PC-3 (cell line): ENCODE data around the gene KCNQ1. TPM values are rescaled to one million over a fixed set of nuclear protein-coding genes. Genes with fewer than 3 reads are reported as not detected.
"Not testable (repeated sequence)": the region's sequence is repeated elsewhere in the genome, so short reads cannot be mapped to it uniquely, and the experiment has no call there.

Experiments
- ATAC-seq: fragments of 200-7000 bp; cut with Tn5 transposase; 2 replicates; pipeline ENCODE4 v1.9.1; 2020; ENCODE audit warnings: mild to moderate bottlenecking, moderate library complexity
- BruUV-seq: library from RNA; stranded (reverse); fragments of 400-500 nt; replicated peaks from 2 replicates; lab custom pipeline; 2021; lab: Mats Ljungman, UMichigan
- CTCF ChIA-PET: fragments of 300-600 bp; sonication (Branson Sonifier 250); formaldehyde crosslinking; loops from one replicate; lab custom pipeline; 2022; ENCODE audit warnings: antibody characterized with exemption; lab: Charles Lee
- POLR2A ChIA-PET: fragments of 300-600 bp; sonication (Branson Sonifier 250); formaldehyde crosslinking; loops from one replicate; lab custom pipeline; 2022; ENCODE audit warnings: antibody characterized with exemption; ENCODE audit not compliant: unreplicated experiment; lab: Charles Lee
- DNase-seq: peaks from one replicate; pipeline ENCODE4 v3.0.0-alpha.2; 2015
- H2AFZ ChIP-seq: fragments of 300-600 bp; sonication (generic); 2 replicates; pipeline ENCODE4 v1.6.0; 2016; ENCODE audit warnings: antibody characterized with exemption, low read length
- H3F3A ChIP-seq: fragments of 300-600 bp; sonication (generic); one replicate; pipeline ENCODE4 v1.6.0; 2017; ENCODE audit warnings: antibody characterized with exemption, low read length, control low read depth, mild to moderate bottlenecking; ENCODE audit not compliant: unreplicated experiment
- H3K27ac ChIP-seq: fragments of 300-600 bp; sonication (generic); 2 replicates; pipeline ENCODE4 v1.5.1; 2016; ENCODE audit warnings: mild to moderate bottlenecking, low read length
- H3K27me3 ChIP-seq: fragments of 300-600 bp; sonication (generic); 2 replicates; pipeline ENCODE4 v1.6.1; 2016; ENCODE audit warnings: low read length, mixed read lengths
- H3K36me3 ChIP-seq: fragments of 300-600 bp; sonication (generic); 2 replicates; pipeline ENCODE4 v1.6.1; 2016; ENCODE audit warnings: low read depth, mixed run types, low read length, mixed read lengths
- H3K4me1 ChIP-seq: fragments of 300-600 bp; sonication (generic); 2 replicates; pipeline ENCODE4 v1.5.1; 2016; ENCODE audit warnings: low read length; ENCODE audit not compliant: insufficient read depth
- H3K4me2 ChIP-seq: fragments of 300-600 bp; sonication (generic); 2 replicates; pipeline ENCODE4 v1.6.0; 2016; ENCODE audit warnings: low read length
- H3K4me3 ChIP-seq: fragments of 300-600 bp; sonication (generic); 2 replicates; pipeline ENCODE4 v1.5.1; 2016; ENCODE audit warnings: mild to moderate bottlenecking, low read length, mixed read lengths
- H3K79me2 ChIP-seq: fragments of 300-600 bp; sonication (generic); 2 replicates; pipeline ENCODE4 v1.6.1; 2017; ENCODE audit warnings: low read length, mixed read lengths
- H3K9ac ChIP-seq: fragments of 300-600 bp; sonication (generic); 2 replicates; pipeline ENCODE4 v1.6.0; 2016; ENCODE audit warnings: mild to moderate bottlenecking, low read length
- H3K9me2 ChIP-seq: fragments of 300-600 bp; sonication (generic); replicated peaks from 2 replicates; pipeline ENCODE4 v1.6.1; 2016; ENCODE audit warnings: mixed run types, low read length, mixed read lengths
- H3K9me3 ChIP-seq: fragments of 300-600 bp; sonication (generic); 2 replicates; pipeline ENCODE4 v1.6.1; 2016; ENCODE audit warnings: low read length, mixed read lengths
- H4K20me1 ChIP-seq: fragments of 300-600 bp; sonication (generic); 2 replicates; pipeline ENCODE4 v1.6.1; 2016; ENCODE audit warnings: low read length, mixed read lengths
- EZH2 ChIP-seq: fragments of 300-600 bp; sonication (generic); IDR thresholded peaks from one replicate; pipeline ENCODE4 v1.6.1; 2017; ENCODE audit warnings: antibody characterized with exemption, mild to moderate bottlenecking, low read length; ENCODE audit not compliant: unreplicated experiment
- EZH2phosphoT487 ChIP-seq: fragments of 300-600 bp; sonication (generic); IDR thresholded peaks from 2 replicates; pipeline ENCODE4 v1.6.1; 2018; ENCODE audit warnings: mild to moderate bottlenecking, antibody characterized with exemption, low read length, borderline replicate concordance
- intact Hi-C: fragments of 100-400 bp; cut with micrococcal nuclease; formaldehyde crosslinking; loops from 2 replicates; pipeline ENCODE4 v1.9.0; 2023
- total RNA-seq: library from RNA; depleted of rRNA; stranded (reverse); fragments of >200 nt; gene quantifications from 2 replicates; pipeline ENCODE4 v1.2.3, GENCODE V29; 2014
- TF ChIP-seq, protein P1 (sequence below): fragments of 300-600 bp; sonication (generic); conservative IDR thresholded peaks from 2 replicates; pipeline ENCODE4 v1.5.1; 2017; ENCODE audit warnings: antibody characterized with exemption, low read depth, mild to moderate bottlenecking, low read length

KCNQ1 gene
- total RNA-seq, 1 experiment from 2014 or later: 0.40 TPM

DNA sequence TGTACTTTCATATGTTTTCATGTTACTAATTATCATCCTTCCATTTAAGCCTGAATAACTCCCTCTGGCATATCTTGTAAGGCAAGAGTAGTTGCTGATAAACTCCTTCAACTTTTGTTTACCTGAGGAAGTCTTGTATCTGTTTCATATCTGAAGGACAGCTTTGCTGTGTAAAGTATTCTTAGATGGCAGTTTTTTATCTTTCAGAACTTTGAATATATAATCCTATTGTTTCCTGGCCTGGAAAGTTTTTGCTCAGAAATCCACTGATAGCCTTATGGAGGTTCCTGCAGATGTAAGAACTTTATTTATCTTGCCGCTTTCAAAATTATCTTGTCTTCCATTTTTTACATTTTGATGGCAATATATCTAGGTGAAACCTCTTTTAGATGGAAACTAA lies 185.9 kb downstream of the KCNQ1 start:
- Histone ChIP-seq H3K9ac (no peak overlapping the region), H3K9me2 (no peaks in the 10 kb centered on the region), H3K27ac (no peak overlapping the region), H3K27me3 (no peaks in the 10 kb centered on the region), H3F3A (no peaks in the 10 kb centered on the region), H3K9me3 (peaks cover 8% of the 10 kb centered on the region; the same call in 1 of the 2 replicates), H3K4me2 (no peak overlapping the region), H3K79me2 (no peaks in the 10 kb centered on the region), H3K4me1 (no peaks in the 10 kb centered on the region), H3K36me3 (no peaks in the 10 kb centered on the region; the same call in 1 of the 2 replicates), H3K4me3 (no peak overlapping the region), H4K20me1 (no peaks in the 10 kb centered on the region), H2AFZ (no peak overlapping the region)
- ATAC-seq: no peak
- no peak for DNase-seq
- CTCF ChIA-PET: no interaction called here
- POLR2A ChIA-PET: no interaction called here
- intact Hi-C loops: no loop called here
- TF ChIP-seq, protein P1, sequence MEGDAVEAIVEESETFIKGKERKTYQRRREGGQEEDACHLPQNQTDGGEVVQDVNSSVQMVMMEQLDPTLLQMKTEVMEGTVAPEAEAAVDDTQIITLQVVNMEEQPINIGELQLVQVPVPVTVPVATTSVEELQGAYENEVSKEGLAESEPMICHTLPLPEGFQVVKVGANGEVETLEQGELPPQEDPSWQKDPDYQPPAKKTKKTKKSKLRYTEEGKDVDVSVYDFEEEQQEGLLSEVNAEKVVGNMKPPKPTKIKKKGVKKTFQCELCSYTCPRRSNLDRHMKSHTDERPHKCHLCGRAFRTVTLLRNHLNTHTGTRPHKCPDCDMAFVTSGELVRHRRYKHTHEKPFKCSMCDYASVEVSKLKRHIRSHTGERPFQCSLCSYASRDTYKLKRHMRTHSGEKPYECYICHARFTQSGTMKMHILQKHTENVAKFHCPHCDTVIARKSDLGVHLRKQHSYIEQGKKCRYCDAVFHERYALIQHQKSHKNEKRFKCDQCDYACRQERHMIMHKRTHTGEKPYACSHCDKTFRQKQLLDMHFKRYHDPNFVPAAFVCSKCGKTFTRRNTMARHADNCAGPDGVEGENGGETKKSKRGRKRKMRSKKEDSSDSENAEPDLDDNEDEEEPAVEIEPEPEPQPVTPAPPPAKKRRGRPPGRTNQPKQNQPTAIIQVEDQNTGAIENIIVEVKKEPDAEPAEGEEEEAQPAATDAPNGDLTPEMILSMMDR: no peak
- no peak for TF ChIP-seq EZH2
- BruUV-seq: no TSS peak

DNA sequence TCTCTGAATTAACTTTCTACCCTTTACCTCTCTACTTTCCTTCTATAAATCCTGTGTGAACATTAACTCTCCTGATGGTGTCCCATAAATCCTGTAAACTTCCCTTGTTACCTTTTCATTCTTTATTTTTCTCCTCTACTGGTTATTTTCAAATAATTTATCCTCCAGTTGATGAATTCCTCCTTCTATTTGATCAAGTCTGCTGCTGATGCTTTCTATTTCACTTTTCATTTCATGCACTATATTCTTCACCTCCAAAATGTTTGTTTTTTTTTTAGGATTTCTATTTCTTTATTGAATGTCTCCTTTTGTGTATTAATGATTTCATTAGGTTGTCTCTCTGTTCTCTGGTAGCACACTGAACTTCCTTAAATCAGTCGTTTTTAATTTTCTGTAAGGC lies 186.4 kb downstream of the KCNQ1 start:
- no peak overlapping the region for H3K4me3 ChIP-seq
- no peaks in the 10 kb centered on the region for H3K27me3 ChIP-seq
- H2AFZ ChIP-seq: no peak overlapping the region
- DNase-seq (no peak), ATAC-seq (no peak)
- H3K79me2 ChIP-seq: no peaks in the 10 kb centered on the region
- H3K36me3 ChIP-seq: no peaks in the 10 kb centered on the region; the same call in 1 of the 2 replicates
- intact Hi-C loops: no loop called here
- no peaks in the 10 kb centered on the region for H3K9me2 ChIP-seq
- peaks cover 8% of the 10 kb centered on the region; the same call in 1 of the 2 replicates for H3K9me3 ChIP-seq
- H3K27ac ChIP-seq: no peak overlapping the region
- ChIA-PET POLR2A (no interaction called here), CTCF (no interaction called here)
- BruUV-seq: no TSS peak
- H3F3A ChIP-seq: no peaks in the 10 kb centered on the region
- no peaks in the 10 kb centered on the region for H3K4me1 ChIP-seq
- H3K4me2 ChIP-seq: no peak overlapping the region
- H4K20me1 ChIP-seq: no peaks in the 10 kb centered on the region
- no peak overlapping the region for H3K9ac ChIP-seq
- TF ChIP-seq EZH2 (no peak), EZH2phosphoT487 (no peak)
- TF ChIP-seq, protein P1: no peak

DNA sequence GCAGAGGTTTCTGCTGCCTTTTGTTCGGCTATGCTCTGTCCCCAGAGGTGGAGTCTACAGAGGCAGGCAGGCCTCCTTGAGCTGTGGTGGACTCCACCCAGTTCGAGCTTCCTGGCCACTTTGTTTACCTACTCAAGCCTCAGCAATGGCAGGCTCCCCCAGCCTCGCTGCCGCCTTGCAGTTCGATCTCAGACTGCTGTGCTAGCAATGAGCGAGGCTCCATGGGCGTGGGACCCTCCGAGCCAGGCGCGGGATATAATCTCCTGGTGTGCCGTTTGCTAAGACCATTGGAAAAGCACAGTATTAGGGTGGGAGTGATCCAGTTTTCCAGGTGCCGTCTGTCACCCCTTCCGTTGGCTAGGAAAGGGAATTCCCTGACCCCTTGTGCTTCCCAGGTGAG lies 195.0 kb downstream of the KCNQ1 start:
- H3K36me3 ChIP-seq, H4K20me1 ChIP-seq, DNase-seq, H3K4me2 ChIP-seq, H3K4me1 ChIP-seq, ATAC-seq, CTCF ChIA-PET, intact Hi-C loops, H2AFZ ChIP-seq, H3K4me3 ChIP-seq, H3K9me2 ChIP-seq, H3F3A ChIP-seq, H3K27me3 ChIP-seq, H3K27ac ChIP-seq, BruUV-seq, POLR2A ChIA-PET, H3K9ac ChIP-seq, H3K79me2 ChIP-seq: not testable (repeated sequence)
- peaks cover 17% of the 10 kb centered on the region for H3K9me3 ChIP-seq
